Activated gamma-delta T cell treated with Interleukin-2 at 50 U/mL for 16 hours (primary cell): Measurements from ENCODE around the gene MAP4K2.

Experiments used
- DNase-seq: peaks from one replicate; pipeline ENCODE4 v3.0.0-alpha.2; 2020

The MAP4K2 gene

DNA sequence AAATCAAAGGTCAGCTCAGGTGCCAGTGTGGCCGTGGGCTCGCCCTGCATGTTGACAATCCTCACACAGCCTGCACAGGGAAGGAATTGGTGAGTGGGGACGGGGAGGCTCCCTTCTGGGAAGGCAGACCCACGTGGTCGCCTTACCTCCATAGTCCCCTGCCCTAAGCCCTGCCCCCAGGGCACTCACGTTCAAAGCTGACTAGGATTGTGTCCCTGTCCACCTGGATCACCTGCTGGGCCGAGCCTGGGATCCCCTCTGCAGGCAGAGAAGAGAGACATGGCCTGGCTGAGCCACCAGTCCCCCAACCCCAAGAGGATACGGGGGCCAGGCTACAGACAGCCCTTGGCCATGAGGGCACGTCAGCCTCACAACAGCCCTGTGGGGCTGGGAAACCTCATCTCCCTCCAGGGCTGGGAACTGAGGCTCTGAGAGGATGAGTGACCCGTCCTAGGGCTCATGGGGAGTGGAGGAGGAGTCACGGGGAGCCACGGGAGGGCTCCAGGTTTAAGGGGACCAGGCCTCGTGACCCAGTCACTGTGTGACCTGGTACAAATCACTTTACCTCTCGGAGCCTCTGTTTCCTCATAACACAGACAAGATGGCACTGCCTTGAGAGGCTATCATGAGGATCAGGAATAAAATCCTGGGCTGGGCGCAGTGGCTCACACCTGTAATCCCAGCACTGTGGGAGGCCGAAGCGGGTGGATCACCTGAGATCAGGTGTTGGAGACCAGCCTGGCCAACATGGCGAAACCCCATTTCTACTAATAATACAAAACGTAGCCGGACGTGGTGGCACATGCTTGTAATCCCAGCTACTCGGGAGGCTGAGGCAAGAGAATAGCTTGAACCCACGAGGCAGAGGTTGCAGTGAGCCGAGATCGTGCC, 12.6 kb downstream of the MAP4K2 start:
- no peak for DNase-seq

GRCh38 chr11:64789331-64790204, 13.4 kb downstream of the MAP4K2 start:
- DNase-seq: no peak

DNA sequence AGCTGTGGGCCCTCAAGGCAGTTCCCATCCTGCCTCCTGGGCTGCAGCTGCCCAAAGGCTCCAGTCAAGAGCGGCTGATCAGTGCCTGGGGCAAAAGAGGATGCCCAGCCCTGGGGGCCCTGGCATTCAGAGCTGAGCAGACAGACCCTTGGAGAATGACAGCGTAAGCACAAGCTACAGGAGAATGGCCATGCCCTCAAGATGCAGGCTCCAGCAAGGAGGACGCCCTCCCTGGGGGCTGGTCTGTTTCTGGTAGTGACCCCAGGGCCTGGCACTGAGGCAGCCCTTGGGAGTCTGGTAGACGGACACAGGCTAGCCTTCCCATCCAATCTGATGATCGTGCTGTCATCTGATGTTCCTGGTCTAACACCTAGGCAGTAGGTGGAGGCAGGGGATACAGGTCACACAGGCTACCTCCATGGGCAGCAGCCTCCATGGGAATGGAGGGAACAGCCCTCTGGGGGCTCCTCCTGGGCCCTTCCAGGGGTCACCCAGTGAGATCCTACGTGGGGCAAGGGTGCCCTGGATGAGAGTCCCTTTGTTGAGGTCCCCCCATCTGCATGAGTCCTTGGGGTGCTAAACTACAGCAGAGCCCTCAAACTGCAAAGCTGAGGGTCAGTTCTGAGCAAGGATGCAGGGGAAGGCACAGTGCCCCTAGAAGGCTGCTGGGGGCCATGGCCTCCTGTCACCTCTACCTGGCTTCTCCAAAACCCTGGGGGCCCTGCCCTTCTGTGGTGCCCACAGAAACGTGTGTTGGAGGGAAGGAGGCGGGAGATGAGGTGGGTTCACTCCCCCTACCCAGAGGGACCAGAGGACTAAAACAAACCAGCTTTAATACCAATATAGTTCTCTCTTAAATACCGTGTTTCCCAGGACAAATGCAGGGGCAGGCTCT, 14.4 kb downstream of the MAP4K2 start:
- DNase-seq: no peak

- DNase-seq: peak; percentile 55
These were observed 15.3 kb downstream of the MAP4K2 start for GRCh38 chr11:64787526-64788320.

DNA sequence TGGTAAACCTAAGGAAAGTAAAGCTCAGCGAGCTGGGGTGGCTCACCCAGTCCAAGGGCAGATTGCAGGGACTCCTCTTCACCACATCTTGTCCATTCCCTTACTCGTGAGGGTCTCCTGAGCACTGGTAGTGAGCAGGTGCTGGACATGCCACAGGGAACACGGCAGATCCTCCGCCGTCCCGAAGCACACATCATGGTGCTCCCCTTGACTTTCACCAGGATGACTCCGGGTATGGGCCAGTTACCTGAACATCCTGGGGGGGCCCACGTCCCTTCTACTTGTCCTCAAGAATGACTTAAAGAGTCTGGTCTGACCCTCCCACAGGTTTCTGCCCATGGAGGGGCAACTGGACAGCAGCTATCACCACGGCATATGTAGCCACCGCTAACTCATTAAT, 16.7 kb downstream of the MAP4K2 start:
- no peak for DNase-seq

DNA sequence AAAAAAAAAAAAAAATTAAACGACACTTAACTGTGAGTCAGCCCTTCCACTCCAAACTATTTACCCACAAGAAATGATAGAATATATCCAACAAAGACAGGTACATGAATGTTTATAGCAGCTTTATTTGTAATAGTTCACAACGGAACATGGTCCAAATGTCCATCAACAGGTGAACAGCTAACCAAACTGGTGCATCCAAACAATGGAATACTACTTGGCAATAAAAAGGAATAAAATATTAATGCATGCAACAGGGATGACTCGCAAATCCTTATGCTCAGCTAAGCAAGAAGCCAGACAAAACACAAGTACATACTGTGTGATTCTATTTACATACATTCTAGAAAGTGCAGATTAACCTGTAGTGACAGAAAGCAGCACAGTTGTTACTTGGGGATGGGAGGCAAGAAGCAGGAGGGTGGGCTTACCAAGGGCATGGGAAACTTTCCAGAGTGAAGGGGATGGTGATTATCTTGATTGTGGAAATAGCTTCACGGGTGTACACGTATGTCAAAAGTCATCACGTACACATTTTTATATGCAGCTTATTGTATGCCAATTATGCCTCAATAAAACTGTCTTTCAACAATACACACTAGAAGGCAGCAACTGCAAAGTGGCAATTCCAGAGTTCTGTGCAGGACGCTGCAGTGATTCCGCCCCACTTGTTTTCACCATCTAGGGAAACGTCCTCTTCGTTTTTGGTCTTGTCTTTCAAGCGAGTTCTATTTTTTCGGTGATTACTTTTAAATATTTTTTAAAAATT, 18.0 kb downstream of the MAP4K2 start:
- DNase-seq: no peak

- DNase-seq: peak; percentile 99
These were observed 24.3 kb downstream of the MAP4K2 start, which contains the start of gene SF1 for GRCh38 chr11:64778473-64779298. TSS of gene SF1 (minus strand) at chr11:64778542. CDS start at chr11:64778392, 150 bp downstream.

DNA sequence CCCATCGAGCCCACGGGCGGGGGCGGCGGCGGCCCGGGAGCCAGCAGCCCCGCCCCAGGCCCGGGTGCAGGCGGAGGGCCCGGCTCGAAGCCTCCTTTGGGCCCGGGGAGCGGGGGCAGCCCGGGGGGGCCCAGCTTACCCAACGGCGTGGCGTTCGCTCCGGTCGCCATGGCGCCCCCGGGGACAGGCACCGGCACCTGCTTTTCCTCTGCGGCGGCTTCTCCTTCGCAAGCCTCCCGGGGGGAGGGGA, 24.9 kb downstream of the MAP4K2 start:
- no peak for DNase-seq

GRCh38 chr11:64777449-64778222, 25.4 kb downstream of the MAP4K2 start:
- peak; percentile 81 for DNase-seq

DNA sequence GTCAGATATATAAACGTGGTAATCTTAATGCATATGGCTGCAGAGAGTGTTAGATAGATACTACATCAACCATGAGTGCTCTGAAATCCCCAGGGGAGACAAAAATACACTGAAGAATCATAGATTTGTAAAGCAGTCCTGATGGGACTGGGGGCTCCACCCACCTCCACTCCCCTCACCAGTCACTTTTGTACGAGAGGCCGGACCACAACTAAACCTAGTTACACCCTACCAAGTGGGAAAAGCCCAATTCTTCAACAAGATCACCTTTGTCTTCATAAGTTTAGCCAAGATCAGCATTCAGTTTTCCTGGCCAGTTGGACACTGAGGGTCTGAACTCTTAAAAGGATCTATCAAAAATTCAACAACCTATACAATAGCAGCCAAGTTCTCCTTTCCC, 26.1 kb downstream of the MAP4K2 start:
- no peak for DNase-seq

GRCh38 chr11:64776425-64776824, 26.6 kb downstream of the MAP4K2 start:
- DNase-seq: no peak

GRCh38 chr11:64774144-64774543, 28.9 kb downstream of the MAP4K2 start:
- DNase-seq: no peak

- DNase-seq: no peak
These were observed 30.6 kb downstream of the MAP4K2 start for GRCh38 chr11:64772303-64773018.

GRCh38 chr11:64771861-64772260, 31.2 kb downstream of the MAP4K2 start:
- no peak for DNase-seq

- DNase-seq: no peak
These were observed 32.9 kb downstream of the MAP4K2 start for GRCh38 chr11:64770120-64770519.

DNA sequence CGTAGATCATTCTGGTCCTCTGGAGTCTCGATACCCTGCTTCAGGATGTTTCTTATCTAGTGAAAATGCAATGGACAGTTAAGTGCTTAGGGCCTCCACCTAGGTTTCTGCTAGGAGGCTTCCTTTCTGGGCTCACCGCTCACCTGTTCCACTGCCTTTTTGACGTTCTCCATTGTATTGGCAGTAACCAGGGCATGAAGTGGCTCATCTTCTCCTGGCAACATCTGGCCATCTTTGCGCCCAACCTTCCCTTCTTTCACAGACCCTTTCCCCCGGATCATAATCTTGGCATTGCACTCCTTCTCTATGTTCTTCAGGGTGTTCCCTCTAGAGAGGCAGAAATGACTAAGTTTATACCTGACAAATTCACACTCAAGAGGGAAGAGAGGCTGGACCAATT, 33.7 kb downstream of the MAP4K2 start:
- no peak for DNase-seq

DNA sequence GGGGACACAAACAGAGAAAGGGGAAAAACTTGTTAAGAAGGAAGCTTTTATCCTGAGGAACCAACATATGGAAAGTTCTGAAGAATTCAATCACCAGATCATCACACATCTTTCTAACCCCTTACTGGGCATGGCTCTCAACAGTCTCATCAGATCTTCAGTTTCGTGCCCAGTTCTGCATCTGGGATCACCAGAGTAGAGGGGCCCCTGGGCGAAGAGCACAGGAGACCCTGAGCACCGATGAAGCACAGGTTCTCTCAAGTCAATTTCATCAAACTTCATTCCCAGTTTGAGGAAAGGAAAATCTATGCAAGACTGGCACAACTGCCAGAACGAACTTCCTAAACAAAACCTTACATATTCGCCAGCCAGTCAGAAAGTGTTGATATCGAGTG, 34.7 kb downstream of the MAP4K2 start:
- DNase-seq: no peak

- peak; percentile 91 for DNase-seq
These were observed 35.4 kb downstream of the MAP4K2 start for GRCh38 chr11:64767344-64768299.
